ENCODE measurements around the gene CEBPZOS.

DNA sequence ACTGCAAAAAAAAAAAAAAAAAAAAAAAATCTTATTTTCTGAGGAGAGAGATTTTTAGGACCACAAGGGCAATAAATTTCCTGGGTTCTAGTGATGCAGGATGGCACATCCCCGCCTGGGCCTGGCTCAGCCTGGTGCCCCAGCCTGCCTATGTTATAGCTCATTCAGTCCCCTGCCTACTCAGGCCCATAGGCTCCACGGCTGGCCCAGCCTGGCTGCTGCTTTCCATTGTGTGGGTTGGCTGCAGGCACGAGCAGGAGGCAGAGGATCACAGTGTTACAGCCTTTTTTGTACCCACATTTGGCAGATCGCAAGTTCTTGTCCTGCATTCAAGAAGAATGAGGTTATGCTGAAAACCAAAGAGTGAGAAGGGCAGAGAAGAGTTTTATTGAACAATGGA lies 5.0 kb upstream of the CEBPZOS start:
- TF ChIP-seq TEAD4 (IDR thresholded peaks at IDR 0.05) (no peak), CREB1 (IDR thresholded peaks at IDR 0.05; ENCODE audit: low read depth) (no peak), CEBPB (IDR thresholded peaks at IDR 0.05) (no peak), EP300 (IDR thresholded peaks at IDR 0.05; ENCODE audit: borderline replicate concordance) (no peak), FOXM1 (IDR thresholded peaks at IDR 0.05; ENCODE audit: borderline replicate concordance, low read depth) (no peak), TAF1 (IDR thresholded peaks at IDR 0.05; ENCODE audit: low read depth) (no peak), ZBTB7A (IDR thresholded peaks at IDR 0.05; ENCODE audit: low read depth) (no peak), RAD21 (IDR thresholded peaks at IDR 0.05; ENCODE audit: low read depth) (no peak), REST (IDR thresholded peaks at IDR 0.05; ENCODE audit: low read depth) (no peak), YY1 (IDR thresholded peaks at IDR 0.05; ENCODE audit: low read depth) (no peak)
- TF ChIP-seq, protein P1, sequence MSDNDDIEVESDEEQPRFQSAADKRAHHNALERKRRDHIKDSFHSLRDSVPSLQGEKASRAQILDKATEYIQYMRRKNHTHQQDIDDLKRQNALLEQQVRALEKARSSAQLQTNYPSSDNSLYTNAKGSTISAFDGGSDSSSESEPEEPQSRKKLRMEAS (IDR thresholded peaks at IDR 0.05) = no peak

Measured in Ishikawa (cell line).